Glutamatergic neuron (in vitro differentiated cells): ENCODE results near the gene PTAFR. TPM values are rescaled to one million over a fixed set of nuclear protein-coding genes. Genes with fewer than 3 reads are reported as not detected.

ENCODE experiments used
- DNase-seq: peaks from one replicate; pipeline ENCODE4 v3.0.0; 2022
- H3K27ac Mint-ChIP-seq: one replicate; pipeline ENCODE4 v1.8.0; 2020; ENCODE audit warnings: mild to moderate bottlenecking, mixed read lengths, inconsistent platforms; ENCODE audit not compliant: unreplicated experiment
- H3K27me3 Mint-ChIP-seq: one replicate; pipeline ENCODE4 v1.8.0; 2020; ENCODE audit warnings: mild to moderate bottlenecking, moderate library complexity, mixed read lengths, inconsistent platforms; ENCODE audit not compliant: unreplicated experiment
- H3K36me3 Mint-ChIP-seq: one replicate; pipeline ENCODE4 v1.8.0; 2020; ENCODE audit warnings: mild to moderate bottlenecking, mixed read lengths, inconsistent platforms; ENCODE audit not compliant: unreplicated experiment
- H3K4me1 Mint-ChIP-seq: one replicate; pipeline ENCODE4 v1.8.0; 2020; ENCODE audit warnings: mild to moderate bottlenecking, low read depth, mixed read lengths, inconsistent platforms; ENCODE audit not compliant: unreplicated experiment
- H3K4me3 Mint-ChIP-seq: one replicate; pipeline ENCODE4 v1.8.0; 2020; ENCODE audit warnings: mild to moderate bottlenecking, mixed read lengths, inconsistent platforms; ENCODE audit not compliant: unreplicated experiment
- H3K9me3 Mint-ChIP-seq: one replicate; pipeline ENCODE4 v1.8.0; 2020; ENCODE audit warnings: mild to moderate bottlenecking, moderate library complexity, mixed read lengths, inconsistent platforms; ENCODE audit not compliant: unreplicated experiment
- CTCF ChIP-seq: fragments of 200-600 bp; sonication (generic); IDR thresholded peaks from one replicate; pipeline ENCODE4 v1.5.0; 2021; ENCODE audit not compliant: partially characterized antibody, unreplicated experiment
- total RNA-seq: library from RNA; stranded (reverse); fragmentation: NEBNext Ultra II Directional; extraction: Animal tissue kit (Norgen Biotek cat#: 25700); gene quantifications from one replicate; pipeline ENCODE4 v1.2.1, GENCODE V29; 2021; ENCODE audit not compliant: unreplicated experiment

Gene PTAFR
- total RNA-seq, 1 donor from 2014 or later = 0.54 TPM

GRCh38 chr1:28154078-28154594 lies 22.4 kb downstream of the PTAFR start:
- TF ChIP-seq CTCF = no peak
- Mint-ChIP-seq H3K27ac (no peak overlapping the region), H3K27me3 (no peaks in the 10 kb centered on the region), H3K9me3 (peaks cover 2% of the 10 kb centered on the region), H3K4me3 (no peak overlapping the region), H3K4me1 (no peaks in the 10 kb centered on the region), H3K36me3 (peaks cover 7% of the 10 kb centered on the region)
- no peak for DNase-seq

GRCh38 chr1:28150125-28150780 lies 26.2 kb downstream of the PTAFR start:
- no peak overlapping the region for H3K4me3 Mint-ChIP-seq
- no peaks in the 10 kb centered on the region for H3K4me1 Mint-ChIP-seq

GRCh38 chr1:28148880-28149195 lies 27.7 kb downstream of the PTAFR start:
- Mint-ChIP-seq H3K4me1 (no peaks in the 10 kb centered on the region), H3K36me3 (peaks cover 7% of the 10 kb centered on the region), H3K4me3 (no peak overlapping the region), H3K27me3 (no peaks in the 10 kb centered on the region), H3K27ac (no peak overlapping the region), H3K9me3 (no peaks in the 10 kb centered on the region)
- DNase-seq = no peak
- TF ChIP-seq CTCF = no peak

More at GRCh38 chr1:28150125-28150780, 26.2 kb downstream of the PTAFR start:
- no peak for TF ChIP-seq CTCF
- DNase-seq = no peak
- no peak overlapping the region for H3K27ac Mint-ChIP-seq
- no peaks in the 10 kb centered on the region for H3K27me3 Mint-ChIP-seq
- peaks cover 7% of the 10 kb centered on the region for H3K36me3 Mint-ChIP-seq
- H3K9me3 Mint-ChIP-seq = no peaks in the 10 kb centered on the region

- Mint-ChIP-seq H3K4me3 (no peak overlapping the region), H3K4me1 (no peaks in the 10 kb centered on the region), H3K27ac (no peak overlapping the region), H3K27me3 (no peaks in the 10 kb centered on the region), H3K9me3 (no peaks in the 10 kb centered on the region), H3K36me3 (peaks cover 7% of the 10 kb centered on the region)
- peak; percentile 27 for DNase-seq
- TF ChIP-seq CTCF = no peak
Measured at GRCh38 chr1:28147264-28148094, 29.0 kb downstream of the PTAFR start.

- H3K27ac Mint-ChIP-seq = no peak overlapping the region
- no peaks in the 10 kb centered on the region for H3K27me3 Mint-ChIP-seq
- H3K36me3 Mint-ChIP-seq = peaks cover 7% of the 10 kb centered on the region
- peaks cover 2% of the 10 kb centered on the region for H3K9me3 Mint-ChIP-seq
- TF ChIP-seq CTCF = no peak
- H3K4me3 Mint-ChIP-seq = no peak overlapping the region
- no peaks in the 10 kb centered on the region for H3K4me1 Mint-ChIP-seq
- no peak for DNase-seq
Measured at GRCh38 chr1:28145728-28146127, 30.8 kb downstream of the PTAFR start.
